ENCODE measurements around the gene NT5C3B. TPM values are rescaled to one million over a fixed set of nuclear protein-coding genes. Genes with fewer than 3 reads are reported as not detected.

NT5C3B gene
- polyA plus RNA-seq, 1 of the 3 experiments (the other 2 are of a cell fraction) = 87.4 TPM

DNA sequence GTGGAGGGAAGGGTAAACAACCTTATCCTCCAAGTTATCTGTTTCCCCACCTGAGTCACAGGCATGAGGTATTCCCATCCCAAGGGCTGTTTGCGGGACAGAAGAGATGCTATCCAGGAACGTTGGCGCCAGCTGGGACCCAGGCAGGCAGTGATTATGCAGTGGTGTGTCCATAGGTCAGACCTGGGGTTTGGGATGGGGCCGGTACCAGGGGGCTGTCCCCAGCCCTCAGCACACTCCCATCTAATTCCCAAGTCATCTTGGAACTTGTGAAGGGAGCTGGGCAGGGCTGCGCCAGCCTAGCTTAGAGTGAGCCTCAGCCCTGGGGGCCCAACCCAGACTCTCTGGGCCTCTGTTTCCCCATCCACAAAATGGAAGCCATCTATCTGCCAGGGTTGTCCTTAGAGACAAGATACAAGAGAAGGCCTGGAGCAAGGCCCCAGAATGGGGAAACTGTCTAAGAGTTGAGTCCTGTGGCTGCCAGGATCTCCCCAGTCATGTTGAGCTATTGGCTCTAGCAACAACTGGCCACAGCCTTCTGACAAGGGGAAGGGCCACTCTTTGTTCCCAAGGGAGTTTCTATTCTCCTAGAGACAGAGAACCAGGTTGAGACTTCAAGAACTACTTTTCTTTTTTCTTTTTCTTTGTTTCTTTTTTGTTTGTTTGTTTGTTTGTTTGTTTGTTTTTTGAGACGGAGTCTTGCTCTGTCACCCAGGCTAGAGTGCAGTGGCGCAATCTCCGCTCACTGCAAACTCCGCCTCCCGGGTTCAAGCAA is 39.7 kb downstream of the NT5C3B start:
- H3K79me2 ChIP-seq (ENCODE audit: insufficient read depth) = no peaks in the 10 kb centered on the region

More for the DNA sequence above, 39.7 kb downstream of the NT5C3B start:
- H3F3A ChIP-seq (replicated peaks; ENCODE audit: insufficient read depth) = no peaks in the 10 kb centered on the region
- no peaks in the 10 kb centered on the region for H3K9me2 ChIP-seq
- H3K9me3 ChIP-seq = no peaks in the 10 kb centered on the region
- TF ChIP-seq, protein P1, sequence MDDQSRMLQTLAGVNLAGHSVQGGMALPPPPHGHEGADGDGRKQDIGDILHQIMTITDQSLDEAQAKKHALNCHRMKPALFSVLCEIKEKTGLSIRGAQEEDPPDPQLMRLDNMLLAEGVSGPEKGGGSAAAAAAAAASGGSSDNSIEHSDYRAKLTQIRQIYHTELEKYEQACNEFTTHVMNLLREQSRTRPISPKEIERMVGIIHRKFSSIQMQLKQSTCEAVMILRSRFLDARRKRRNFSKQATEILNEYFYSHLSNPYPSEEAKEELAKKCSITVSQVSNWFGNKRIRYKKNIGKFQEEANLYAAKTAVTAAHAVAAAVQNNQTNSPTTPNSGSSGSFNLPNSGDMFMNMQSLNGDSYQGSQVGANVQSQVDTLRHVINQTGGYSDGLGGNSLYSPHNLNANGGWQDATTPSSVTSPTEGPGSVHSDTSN (IDR thresholded peaks at IDR 0.05) = no peak
- TF ChIP-seq ELF1 (IDR thresholded peaks at IDR 0.05) = no peak
- TF ChIP-seq, protein P2, sequence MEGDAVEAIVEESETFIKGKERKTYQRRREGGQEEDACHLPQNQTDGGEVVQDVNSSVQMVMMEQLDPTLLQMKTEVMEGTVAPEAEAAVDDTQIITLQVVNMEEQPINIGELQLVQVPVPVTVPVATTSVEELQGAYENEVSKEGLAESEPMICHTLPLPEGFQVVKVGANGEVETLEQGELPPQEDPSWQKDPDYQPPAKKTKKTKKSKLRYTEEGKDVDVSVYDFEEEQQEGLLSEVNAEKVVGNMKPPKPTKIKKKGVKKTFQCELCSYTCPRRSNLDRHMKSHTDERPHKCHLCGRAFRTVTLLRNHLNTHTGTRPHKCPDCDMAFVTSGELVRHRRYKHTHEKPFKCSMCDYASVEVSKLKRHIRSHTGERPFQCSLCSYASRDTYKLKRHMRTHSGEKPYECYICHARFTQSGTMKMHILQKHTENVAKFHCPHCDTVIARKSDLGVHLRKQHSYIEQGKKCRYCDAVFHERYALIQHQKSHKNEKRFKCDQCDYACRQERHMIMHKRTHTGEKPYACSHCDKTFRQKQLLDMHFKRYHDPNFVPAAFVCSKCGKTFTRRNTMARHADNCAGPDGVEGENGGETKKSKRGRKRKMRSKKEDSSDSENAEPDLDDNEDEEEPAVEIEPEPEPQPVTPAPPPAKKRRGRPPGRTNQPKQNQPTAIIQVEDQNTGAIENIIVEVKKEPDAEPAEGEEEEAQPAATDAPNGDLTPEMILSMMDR (IDR thresholded peaks at IDR 0.05) = no peak
- TF ChIP-seq, protein P3, sequence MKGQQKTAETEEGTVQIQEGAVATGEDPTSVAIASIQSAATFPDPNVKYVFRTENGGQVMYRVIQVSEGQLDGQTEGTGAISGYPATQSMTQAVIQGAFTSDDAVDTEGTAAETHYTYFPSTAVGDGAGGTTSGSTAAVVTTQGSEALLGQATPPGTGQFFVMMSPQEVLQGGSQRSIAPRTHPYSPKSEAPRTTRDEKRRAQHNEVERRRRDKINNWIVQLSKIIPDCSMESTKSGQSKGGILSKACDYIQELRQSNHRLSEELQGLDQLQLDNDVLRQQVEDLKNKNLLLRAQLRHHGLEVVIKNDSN (IDR thresholded peaks at IDR 0.05; ENCODE audit: borderline replicate concordance, low read depth) = no peak
- TF ChIP-seq, protein P4, sequence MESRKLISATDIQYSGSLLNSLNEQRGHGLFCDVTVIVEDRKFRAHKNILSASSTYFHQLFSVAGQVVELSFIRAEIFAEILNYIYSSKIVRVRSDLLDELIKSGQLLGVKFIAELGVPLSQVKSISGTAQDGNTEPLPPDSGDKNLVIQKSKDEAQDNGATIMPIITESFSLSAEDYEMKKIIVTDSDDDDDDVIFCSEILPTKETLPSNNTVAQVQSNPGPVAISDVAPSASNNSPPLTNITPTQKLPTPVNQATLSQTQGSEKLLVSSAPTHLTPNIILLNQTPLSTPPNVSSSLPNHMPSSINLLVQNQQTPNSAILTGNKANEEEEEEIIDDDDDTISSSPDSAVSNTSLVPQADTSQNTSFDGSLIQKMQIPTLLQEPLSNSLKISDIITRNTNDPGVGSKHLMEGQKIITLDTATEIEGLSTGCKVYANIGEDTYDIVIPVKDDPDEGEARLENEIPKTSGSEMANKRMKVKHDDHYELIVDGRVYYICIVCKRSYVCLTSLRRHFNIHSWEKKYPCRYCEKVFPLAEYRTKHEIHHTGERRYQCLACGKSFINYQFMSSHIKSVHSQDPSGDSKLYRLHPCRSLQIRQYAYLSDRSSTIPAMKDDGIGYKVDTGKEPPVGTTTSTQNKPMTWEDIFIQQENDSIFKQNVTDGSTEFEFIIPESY (IDR thresholded peaks at IDR 0.05; ENCODE audit: borderline replicate concordance, low read depth) = no peak
- TF ChIP-seq EZH2phosphoT487 (IDR thresholded peaks at IDR 0.05; ENCODE audit: borderline replicate concordance, low read depth) = no peak
- no peak for TF ChIP-seq EP300 (IDR thresholded peaks at IDR 0.05; ENCODE audit: borderline replicate concordance in 1 of 2, low read depth in 1 of 2, low read length in 1 of 2)
- TF ChIP-seq TEAD4 (IDR thresholded peaks at IDR 0.05; ENCODE audit: borderline replicate concordance, insufficient read depth) = no peak
- H2AFZ ChIP-seq (ENCODE audit: low read depth) = no peak overlapping the region
- H3K4me2 ChIP-seq = no peak overlapping the region
- POLR2A ChIA-PET = interaction anchor here (1.2 kb wide), 1 partner anchor 10 kb away, joined by 3 read pairs; the partner anchor contains the start of gene JUP
- peaks cover 12 to 15% of the 10 kb centered on the region in 2 experiments; a peak in 3 of 4 replicates for H3K4me1 ChIP-seq (ENCODE audit: control insufficient read depth in 1 of 2, insufficient read depth in 2 of 2, low read depth in 1 of 2, low read length in 1 of 2)
- H3K27me3 ChIP-seq (ENCODE audit: insufficient read depth) = no peaks in the 10 kb centered on the region
- no peaks in the 10 kb centered on the region for H3K36me3 ChIP-seq (replicated peaks in 1 of 2; ENCODE audit: control insufficient read depth in 1 of 2, insufficient read depth in 2 of 2, low read length in 1 of 2)
- H3K27ac ChIP-seq (ENCODE audit: low read depth in 2 of 2, low read length in 1 of 2) = no peak overlapping the region
- DNase-seq = no peak
- 85% methylated on average over 9 of the region's 10 CpGs for WGBS (ENCODE audit: low lambda C conversion rate)
- H3K9ac ChIP-seq = no peak overlapping the region
- H3K4me3 ChIP-seq (ENCODE audit: low read depth in 2 of 2, low read length in 1 of 2) = no peak overlapping the region
- no peaks in the 10 kb centered on the region for H4K20me1 ChIP-seq (ENCODE audit: insufficient read depth)
- CTCF ChIA-PET = interaction anchor here (1.7 to 20.2 kb wide), 3 partner anchors 10 to 163 kb away, joined by 7 to 405 read pairs (median 20); partner anchors contain the start of genes HAP1 and JUP

Data from SK-N-SH (cell line).